Colon (tissue), 2 donors: Measurements from ENCODE around the gene EIF5AL1.
"Not testable (repeated sequence)": the region's sequence is repeated elsewhere in the genome, so short reads cannot be mapped to it uniquely, and the experiment has no call there.

ENCODE experiments used
- FAIRE-seq: peaks from 2 replicates; lab custom pipeline; 2012; peaks lifted over from hg19 to GRCh38; lab: Jason Lieb, UNC
- donor health status: control.
- donor health status: control.

Gene EIF5AL1

DNA sequence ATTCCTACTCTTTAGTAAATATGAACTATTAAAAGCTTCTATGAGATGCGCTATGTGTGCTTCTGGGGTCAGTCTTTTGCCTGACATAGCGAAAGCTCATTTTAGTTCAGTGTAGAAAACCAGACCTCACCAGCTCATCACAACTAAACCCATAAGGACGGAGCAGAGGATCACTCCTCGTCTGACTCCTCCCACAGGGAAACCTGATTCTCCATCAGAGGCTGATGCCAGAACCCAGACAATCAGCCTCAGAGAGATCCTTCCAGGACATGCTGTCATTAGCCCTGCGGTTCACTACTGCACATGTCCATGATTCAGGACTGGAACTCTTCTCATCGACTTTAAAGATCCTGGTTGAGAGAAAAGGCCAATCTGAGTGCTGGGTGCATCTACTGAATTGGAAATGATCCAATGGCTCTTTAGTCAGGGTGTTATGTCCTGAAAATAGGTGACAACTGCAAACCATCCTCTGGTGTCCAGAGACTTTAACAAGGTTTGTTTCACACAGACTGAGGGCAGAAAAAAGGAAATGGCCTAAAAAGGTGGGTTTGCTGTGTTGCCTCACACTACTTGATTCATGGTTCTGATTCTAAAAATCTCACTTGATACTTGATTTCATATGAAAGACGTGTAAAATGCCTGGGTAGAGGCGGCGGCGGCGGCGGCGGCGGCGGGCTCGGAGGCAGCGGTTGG, at the start of gene EIF5AL1:
Gene EIF5AL1, plus strand, starts transcription at position 643 of the 693 bp plus-strand sequence. CDS start 117 bp downstream, outside the sequence.
- not testable (repeated sequence) for FAIRE-seq

DNA sequence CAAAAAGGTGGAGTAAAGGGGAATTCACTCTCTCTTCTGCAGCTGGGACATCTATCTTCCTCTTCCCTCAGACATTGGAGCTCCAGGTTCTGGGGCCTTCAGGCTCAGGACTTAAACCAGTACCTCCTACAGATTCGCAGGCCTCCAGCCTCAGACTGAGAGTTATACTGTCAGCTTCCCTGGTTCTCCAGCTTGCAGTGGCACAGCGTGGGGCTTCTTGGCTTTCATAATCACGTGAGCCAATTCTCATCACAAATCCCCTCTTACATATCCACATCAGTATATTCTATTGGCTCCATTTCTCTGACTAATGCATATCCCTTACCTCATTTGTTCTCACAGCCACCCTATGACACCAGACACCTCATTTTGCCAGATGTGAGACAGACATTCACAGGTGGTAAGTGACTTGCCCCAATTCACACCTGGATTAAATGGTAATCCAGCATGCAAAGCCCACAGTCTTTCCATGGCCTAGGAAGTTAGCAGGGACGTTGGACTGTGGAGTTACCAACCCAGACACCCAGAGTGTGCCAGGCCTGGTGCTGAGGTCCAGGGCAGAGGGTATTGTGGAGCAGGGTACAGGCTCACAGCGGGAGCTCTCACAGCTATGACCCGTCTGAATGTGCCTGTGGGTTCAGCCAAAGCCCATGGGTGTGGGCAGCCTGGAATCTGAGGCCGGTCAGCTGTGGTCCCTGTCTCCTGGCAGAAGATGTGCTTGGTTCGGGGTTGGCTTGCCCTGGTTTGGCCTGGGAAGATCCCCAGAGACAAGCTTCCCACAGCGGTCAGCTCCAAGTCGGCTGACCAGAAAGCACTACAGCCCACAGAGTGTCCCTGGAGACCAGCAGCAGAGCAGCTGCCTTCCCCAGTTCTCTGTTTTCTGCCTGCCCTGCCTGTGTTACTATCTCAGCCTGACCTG, 48.5 kb upstream of the EIF5AL1 start:
- FAIRE-seq = no peak

DNA sequence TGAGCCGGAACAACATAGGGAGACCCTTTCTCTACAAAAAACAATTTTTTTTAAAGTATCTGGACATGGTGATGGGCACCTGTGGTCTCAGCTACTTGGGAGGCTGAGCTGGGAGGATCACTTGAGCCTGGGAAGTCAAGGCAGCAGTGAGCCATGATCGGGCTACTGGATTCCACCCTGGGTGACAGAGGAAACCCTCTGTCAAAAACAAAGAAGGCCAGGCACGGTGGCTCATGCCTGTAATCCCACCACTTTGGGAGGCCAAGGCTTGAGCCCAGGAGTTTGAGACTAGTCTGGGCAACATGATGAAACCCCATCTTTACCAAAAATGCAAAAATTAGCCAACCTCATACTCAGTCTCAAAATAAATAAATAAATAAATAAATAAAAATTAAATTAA, 47.0 kb upstream of the EIF5AL1 start:
- no peak for FAIRE-seq

DNA sequence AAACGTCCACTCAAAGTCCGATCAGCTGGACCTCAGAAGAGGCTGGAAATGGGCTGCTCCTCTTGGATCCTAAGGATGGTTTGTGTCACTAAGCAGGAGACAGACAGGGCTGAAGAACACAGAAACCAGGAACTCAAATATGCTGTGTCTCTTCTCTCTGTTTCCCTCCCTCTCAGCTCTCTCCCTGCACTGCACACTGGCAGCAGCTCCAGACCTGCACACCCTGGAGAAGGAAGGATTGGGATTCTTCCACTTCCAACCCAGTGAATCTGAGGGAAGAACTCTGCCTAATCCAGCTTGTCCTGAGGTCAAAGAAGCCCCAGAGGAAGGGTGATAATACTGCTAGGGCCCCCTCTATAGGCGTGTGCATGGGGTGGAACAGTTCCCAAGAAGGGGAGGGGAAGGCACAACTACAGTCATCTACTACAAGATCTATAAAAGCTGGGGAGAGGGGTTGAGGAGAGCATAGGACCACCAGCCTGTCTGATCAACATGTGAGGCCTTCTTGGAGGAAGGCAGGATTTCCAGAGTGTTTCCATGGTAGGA, 44.2 kb upstream of the EIF5AL1 start:
- FAIRE-seq = no peak

DNA sequence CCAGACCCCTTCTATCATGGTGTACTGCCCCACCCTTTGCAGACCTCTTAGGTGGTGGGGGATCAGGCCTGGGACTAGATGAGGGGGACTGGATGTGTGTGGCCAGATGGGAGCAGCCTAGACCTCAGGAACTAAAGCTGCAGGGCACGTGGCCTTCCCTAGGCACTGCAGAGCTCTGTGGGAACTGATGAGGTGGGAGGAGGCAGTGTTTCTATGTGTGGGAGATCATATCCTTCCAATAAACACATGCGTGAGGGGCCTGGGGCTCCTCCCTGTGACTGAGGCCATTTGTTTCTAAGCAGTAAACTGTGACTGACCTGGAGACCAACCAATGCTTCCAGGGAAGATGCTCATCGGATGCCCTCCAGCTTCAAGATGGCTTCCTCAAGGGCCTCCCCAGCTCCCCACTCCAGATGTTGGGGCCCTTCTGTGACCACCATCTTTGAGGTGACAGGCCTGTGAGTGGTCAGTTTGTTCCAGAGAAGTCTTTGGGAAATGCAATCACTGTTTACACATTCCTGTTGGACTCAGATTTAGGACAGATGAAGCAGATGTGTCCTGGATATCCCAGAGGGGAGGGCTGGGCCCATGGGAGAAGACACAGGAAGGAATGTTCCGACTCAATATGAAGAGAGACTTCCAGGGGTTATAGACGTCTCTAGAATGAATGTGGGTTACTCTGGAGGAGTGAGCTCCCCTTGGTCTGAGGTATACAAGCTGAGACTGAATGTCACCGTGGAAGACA, 43.3 kb upstream of the EIF5AL1 start:
- FAIRE-seq = no peak

DNA sequence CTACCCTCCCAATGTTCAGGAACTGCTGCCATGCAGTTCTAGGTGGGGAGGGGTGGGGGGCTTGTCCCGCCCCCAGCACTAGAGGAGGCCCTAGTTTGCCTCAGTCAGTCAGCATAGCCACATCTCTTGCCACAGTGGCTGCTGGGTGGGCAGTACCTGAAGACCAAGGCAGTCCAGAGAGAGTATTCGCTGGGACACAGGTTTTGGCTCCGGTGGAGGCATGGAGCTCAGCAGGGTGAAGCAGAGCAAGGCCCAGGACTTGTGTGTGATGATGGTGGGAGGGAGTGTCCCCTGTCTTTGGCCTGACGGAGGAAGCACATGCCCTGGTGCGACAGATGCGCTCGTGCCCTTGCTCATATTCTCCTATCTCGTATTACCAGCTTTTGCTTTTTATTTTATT, 42.2 kb upstream of the EIF5AL1 start:
- no peak for FAIRE-seq

DNA sequence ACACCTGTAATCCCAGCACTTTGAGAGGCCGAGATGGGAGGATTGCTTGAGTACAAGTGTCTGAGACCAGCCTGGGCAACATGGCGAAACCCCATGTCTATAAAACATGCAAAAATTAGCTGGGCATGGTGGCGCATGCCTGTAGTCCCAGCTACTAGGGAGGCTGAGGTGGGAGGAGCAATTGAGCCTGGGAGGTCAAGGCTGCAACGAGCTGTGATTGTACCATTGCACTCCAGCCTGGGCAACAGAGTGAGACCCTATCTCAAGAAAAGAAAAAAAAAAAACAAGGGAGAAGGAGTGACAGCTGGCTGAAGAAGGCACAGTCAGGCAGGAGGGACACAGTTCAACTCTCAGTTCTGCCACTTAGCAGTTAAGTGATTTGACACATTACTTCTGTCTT, 40.6 kb upstream of the EIF5AL1 start:
- no peak for FAIRE-seq

DNA sequence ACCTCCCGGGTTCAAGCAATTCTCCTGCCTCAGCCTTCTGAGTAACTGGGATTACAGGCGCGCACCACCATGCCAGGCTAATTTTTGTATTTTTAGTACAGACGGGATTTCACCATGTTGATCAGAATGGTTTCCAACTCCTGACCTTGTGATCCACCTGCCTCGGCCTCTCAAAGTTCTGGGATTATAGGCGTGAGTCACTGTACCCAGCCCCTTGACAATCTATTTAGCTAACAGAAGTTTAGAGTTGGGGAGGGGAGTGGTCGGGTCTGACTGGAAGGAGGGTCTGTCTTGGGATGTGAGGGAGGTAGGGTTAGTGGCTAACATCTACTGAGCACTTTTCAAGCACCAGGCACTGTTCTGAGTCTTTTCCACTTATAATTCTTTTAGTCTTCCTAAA, 39.9 kb upstream of the EIF5AL1 start:
- no peak for FAIRE-seq

DNA sequence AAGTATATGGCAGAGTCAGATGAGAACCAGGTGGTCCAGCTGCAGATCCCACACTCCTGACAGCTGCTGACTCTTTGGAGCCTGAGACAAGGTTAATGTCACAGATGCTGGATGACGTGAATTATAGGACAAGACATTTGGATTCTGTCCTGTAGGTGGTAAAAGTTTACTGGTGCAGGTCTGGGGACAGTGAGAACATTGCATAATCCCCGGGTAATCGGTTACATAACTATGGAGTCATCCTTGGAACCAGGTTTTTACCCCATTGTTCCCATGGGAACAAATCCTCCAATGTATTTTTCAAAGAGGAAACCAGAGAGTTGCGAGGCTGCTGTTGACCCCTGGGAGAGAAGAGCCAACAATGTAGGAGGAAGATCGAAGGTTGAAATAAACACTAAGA, 39.4 kb upstream of the EIF5AL1 start:
- no peak for FAIRE-seq

DNA sequence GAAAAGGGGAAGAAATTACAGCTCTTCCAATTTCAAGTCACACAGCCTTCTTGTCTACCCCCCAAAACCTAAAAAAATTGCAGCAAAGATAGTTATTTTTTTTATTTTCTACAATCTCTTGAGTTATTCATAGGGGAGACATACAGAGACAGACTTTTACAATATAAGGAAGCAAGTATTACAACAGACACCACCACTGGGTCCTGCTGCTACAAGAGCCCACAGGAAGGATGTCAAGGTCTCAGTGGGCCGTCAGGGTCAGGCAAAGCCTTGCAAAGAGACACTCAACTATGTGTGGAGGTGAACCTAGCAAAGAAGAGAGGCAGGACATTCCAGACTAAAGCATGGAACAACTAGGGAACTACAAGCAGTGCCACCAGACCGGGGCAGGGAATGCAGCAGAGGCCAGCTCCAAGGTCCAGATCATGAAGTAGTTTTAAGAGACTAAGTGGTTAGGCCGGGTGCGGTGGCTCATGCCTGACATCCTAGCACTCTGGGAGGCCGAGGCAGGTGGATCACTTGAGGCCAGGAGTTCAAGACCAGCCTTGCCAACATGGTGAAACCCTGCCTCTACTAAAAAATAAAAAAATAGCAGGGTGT, 38.7 kb upstream of the EIF5AL1 start:
- FAIRE-seq = no peak

DNA sequence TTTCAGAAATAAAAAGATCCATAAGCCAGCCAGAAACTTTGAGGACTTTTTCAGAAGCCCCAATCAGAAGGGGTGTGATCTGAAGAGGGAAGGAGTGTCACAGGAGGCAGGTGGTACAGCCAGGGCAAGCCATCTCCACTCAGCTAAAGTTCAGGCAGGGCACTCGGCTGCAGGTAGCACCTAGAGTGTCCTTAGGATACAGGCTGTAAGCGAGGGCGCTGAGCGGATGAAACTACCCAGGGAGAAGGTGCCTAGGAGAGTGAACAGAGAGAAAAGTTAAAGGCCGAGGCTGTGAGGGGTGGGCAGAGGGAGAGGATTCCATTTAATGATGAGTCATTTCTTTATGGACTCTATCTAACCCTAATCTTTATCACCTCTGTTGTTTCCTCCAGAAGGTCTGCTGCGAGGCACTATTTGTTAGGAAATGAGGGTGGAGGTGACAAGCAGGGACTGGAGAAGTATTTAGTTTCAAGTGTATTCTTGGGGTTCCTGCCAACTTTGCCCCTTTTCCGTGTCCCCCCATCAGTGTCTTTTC, 37.1 kb upstream of the EIF5AL1 start:
- FAIRE-seq = no peak

DNA sequence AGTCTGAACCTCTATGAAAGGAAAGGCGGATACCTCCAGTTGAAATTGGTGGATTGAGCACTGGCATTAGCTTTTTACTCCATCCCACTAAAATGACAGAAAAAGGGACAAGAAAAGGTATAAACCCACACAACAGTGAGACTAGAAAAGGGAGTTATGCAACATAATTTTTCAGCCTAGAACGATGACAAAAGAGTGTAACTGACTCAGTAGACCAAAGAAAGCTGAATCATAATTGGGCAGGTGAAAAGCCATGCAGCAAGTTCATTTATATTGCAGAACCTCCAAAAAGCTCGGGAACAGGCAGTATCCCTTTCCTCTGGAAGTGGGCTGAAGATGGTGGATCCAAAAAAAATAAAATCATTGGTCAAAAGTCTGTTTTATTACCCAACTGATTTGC, 36.5 kb upstream of the EIF5AL1 start:
- no peak for FAIRE-seq

DNA sequence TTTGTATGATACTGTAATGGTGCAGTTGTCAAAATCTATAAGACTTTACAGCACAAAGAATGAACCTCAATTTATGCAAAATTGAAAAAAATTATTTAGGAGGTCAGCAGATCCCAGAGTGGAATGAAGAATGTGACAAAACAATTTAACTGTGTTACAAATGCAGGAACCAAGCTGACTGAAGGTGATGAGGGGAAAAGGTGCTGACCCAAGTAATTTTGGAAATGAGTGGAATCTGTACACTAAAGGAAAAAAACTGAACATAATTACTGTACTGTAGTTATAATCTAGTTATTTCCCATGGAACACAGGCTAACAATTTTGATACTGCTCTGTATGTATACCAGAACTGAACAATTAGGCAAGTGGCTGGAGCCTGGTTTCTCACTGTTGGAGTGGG, 35.7 kb upstream of the EIF5AL1 start:
- FAIRE-seq = no peak

DNA sequence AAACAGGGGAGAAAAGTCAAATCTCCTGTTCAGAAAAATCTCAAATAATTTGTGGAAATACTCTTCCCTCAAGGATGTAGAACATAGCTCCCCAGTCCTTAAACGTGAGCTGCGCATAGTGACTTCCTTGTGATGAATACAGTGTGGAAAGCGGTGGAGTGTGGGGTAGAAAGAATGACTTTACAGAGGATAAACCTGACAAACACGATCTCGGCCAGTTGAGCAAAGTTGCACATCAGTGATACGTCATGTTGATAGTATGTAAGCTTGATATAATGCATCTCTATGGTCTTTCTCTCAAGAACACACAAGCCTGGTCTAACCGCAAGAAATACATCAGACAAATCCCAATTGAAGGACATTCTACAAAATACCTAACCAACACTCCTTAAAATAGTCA, 34.9 kb upstream of the EIF5AL1 start:
- FAIRE-seq = no peak

DNA sequence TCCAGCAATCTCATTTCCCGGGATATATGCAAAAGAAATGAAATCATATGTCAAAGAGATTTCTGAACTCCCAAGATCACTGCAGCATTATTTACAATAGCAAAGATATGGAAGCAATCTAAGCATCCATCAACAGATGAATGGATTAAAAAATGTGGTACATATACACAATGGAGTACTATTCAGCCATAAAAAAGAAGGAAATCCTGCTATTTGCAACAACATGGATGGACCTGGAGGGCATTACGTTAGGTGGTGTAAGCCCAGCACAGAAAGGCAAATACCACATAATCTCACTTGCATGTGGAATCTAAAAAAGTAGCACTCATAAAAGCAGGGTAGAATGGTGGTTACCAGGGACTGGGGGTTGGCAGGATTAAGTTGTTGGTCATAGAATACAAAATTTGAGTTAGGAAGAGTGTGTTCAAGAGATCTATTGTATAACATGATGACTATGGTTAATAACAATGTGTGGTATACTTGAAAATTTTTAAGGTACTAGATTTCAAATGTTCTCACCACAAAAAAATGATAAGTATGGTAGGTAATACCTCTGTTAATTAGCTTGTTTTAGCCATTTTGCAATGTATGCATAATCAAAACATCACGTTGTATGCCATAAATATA, 32.9 kb upstream of the EIF5AL1 start:
- FAIRE-seq = no peak

DNA sequence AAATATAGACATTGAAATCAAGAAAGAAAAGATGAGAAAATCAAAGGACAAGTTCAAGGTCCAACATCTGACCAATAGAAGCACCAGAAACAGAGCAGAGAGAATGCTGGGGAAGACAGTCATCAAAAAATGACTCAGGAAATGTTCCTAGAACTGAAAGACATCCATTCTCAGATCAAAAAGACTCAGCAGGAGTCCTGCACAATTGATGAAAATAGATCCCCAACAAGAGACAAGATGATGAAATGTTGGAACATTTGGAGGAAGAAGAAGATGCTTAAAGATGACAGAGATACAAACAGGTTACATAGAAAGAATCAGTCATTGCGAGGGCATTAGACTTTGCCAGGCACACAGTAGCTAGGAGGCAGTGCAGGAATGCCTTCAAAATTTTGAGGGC, 30.0 kb upstream of the EIF5AL1 start:
- FAIRE-seq = no peak

DNA sequence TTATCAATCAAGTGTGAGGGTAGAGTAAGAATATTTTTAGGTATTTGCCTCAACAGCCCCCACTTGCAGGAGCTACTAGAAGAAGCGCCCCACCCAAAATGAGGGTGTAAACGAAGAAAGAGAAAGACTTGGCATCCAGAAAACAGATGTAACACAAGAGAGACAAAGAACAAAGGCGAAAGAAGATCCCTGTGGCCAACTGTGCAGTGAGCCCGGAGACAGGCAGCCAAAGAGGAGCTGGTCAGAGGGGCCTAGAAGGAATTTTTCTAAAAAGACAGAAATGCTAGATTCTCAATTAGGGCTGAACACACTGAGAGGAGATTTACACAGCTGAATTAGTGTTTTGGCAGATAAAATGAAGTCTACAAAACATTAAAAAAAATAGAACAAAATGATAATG, 29.6 kb upstream of the EIF5AL1 start:
- no peak for FAIRE-seq

DNA sequence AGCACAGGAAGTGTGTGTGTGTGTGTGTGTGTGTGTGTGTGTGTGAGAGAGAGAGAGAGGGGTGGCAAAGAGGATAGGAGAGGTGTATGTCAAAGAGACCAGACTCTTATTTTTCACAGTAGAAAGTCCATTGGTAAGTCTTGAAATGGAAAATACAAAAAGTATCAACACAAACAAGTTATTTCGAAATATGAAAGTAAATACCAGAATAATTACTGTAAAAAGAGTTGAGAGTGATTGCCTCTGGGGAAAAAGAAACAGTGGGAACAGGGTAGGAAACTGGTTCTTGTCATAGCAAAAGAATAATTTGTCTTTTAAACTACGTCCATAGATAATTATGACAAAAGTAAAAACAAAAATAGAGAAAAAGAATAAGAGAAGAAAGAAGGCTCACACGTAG, 29.0 kb upstream of the EIF5AL1 start:
- no peak for FAIRE-seq

DNA sequence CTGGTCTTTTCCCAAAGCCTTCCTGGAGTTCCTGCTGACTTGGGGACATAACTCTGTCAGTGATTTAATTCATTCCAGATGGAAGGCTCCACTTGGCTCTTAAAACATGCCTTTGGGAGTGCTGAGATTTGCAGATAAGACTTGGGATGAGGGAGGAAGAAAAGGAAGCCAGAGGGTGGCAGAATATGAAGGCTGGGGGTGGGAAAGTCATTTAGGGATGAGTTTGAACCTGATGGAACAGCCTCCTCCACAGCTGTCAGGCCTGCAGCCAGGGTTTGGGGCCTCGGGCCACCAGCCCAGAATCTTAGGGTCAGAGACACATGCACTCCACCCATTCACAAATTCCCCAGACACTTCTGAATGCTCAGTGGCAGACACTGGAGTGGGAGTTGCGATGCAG, 28.4 kb upstream of the EIF5AL1 start:
- no peak for FAIRE-seq

DNA sequence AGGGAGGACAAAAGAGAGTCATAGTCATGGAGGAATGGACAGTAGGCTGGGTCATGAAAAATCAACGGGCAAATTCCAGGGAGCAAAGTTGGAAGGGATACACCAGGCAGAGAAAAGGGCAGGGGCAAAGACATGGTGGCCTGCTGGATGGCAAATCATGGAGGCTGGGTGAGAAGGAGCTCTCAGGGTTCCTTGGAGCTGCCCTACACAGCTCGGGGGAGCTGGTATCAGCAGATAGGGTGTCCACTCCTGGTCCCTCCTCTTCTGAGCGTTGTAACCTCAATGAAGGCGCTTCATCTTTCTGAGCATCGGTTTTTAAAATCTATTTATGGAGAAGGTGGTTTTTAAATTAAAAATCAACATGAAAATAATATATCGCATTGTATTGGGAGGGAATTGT, 27.9 kb upstream of the EIF5AL1 start:
- FAIRE-seq = no peak
